GM12878 (cell line): ENCODE measurements around the gene RALGPS1. TPM values are rescaled to one million over a fixed set of nuclear protein-coding genes. Genes with fewer than 3 reads are reported as not detected.

ENCODE experiments used
- CBFB ChIP-seq: IDR thresholded peaks from 2 replicates; pipeline ENCODE4 v1.6.1; 2016; ENCODE audit warnings: antibody characterized with exemption, low read depth
- CBX3 ChIP-seq: fragments of 200-600 bp; sonication (generic); IDR thresholded peaks from 2 replicates; pipeline ENCODE4 v1.6.1; 2016; ENCODE audit warnings: low read depth, borderline replicate concordance
- CBX5 ChIP-seq: sonication (generic); IDR thresholded peaks from 2 replicates; pipeline ENCODE4 v1.6.1; 2016; ENCODE audit warnings: low read depth, moderate library complexity, mild to moderate bottlenecking, inconsistent platforms
- NFXL1 ChIP-seq: fragments of 450-650 bp; IDR thresholded peaks from 2 replicates; pipeline ENCODE4 v1.6.1; 2017; ENCODE audit warnings: antibody characterized with exemption, mild to moderate bottlenecking, borderline replicate concordance
- NR2F1 ChIP-seq: fragments of 450-650 bp; conservative IDR thresholded peaks from 2 replicates; pipeline ENCODE4 v1.6.1; 2017; ENCODE audit warnings: mild to moderate bottlenecking
- SUZ12 ChIP-seq: fragments of 200-600 bp; sonication (generic); IDR thresholded peaks from one replicate; pipeline ENCODE4 v1.6.1; 2018; ENCODE audit warnings: antibody characterized with exemption, mild to moderate bottlenecking; ENCODE audit not compliant: unreplicated experiment
- ZBTB11 ChIP-seq: fragments of 450-650 bp; formaldehyde crosslinking; IDR thresholded peaks from 2 replicates; pipeline ENCODE4 v1.5.0; 2022; ENCODE audit warnings: mild to moderate bottlenecking, missing genetic modification characterization
- polyA plus RNA-seq, 11 experiments: library from polyadenylated mRNA; depleted of rRNA in 4 of 11; unstranded in 6 of 11; stranded (reverse) in 5 of 11; fragments of >200 nt; fragmentation: Nextera tagmentation in 4 of 11; fragmentation: Illumina TruSeq in 1 of 11; extraction: Ambion mirVana in 4 of 11; extraction: Trizol in 1 of 11; gene quantifications; 1 replicate in 1 of 11; 2 replicates in 10 of 11; pipeline versions ENCODE4 v1.2.1 to v1.2.3, GENCODE V29; 2011 to 2016; ENCODE audit warnings: inconsistent platforms in 2 of 11, missing spikeins in 2 of 11, low read depth in 1 of 11
- total RNA-seq, 4 experiments: library from RNA; depleted of rRNA in 3 of 4; stranded (reverse); fragments of >200 nt in 3 of 4; fragmentation: Illumina TruSeq in 1 of 4; extraction: Trizol in 1 of 4; gene quantifications; 2 replicates each; pipeline versions ENCODE4 v1.2.1 to v1.2.3, GENCODE V29; 2013 to 2021
- TF ChIP-seq, protein P1 (sequence below): fragments of 450-650 bp; formaldehyde crosslinking; IDR thresholded peaks from 2 replicates; pipeline ENCODE4 v1.4.0; 2022; ENCODE audit warnings: mild to moderate bottlenecking, moderate library complexity
- TF ChIP-seq, protein P2 (sequence below): fragments of 450-650 bp; IDR thresholded peaks from 2 replicates; pipeline ENCODE4 v1.6.1; 2017; ENCODE audit warnings: borderline replicate concordance

The RALGPS1 gene
- total and polyA plus RNA-seq, 10 of the 15 experiments (the other 5 are each of a cell fraction or from before 2014, with no cell fraction given), result 0.13 to 5.6 (median 2.7) TPM

DNA sequence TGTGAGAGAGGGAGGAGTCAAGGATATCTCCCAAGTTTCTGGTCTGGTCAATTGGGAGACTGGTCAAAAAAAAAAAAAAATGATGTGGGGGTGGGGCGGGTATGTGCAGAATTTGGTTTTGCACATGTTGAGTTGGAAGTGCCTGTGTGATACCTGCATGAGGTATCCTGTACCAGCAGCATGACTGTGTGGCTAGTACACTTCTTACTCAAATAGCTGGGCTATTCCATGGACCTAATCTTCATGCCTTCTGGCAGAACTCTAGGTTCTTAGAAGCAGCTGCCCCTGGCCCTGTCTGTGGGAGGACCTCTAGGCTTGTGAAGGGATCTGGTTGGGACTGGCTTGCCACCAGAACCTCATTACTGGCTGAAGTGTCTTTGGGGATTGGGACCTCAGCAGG is 93.5 kb downstream of the RALGPS1 start (continued):
- TF ChIP-seq ZBTB11 (no peak), NR2F1 (no peak), SUZ12 (no peak), NFXL1 (no peak), CBX3 (no peak), CBX5 (no peak), CBFB (0 out of 2 replicates have a peak, but pooled peaks have one; percentile 11)
- TF ChIP-seq, protein P1, sequence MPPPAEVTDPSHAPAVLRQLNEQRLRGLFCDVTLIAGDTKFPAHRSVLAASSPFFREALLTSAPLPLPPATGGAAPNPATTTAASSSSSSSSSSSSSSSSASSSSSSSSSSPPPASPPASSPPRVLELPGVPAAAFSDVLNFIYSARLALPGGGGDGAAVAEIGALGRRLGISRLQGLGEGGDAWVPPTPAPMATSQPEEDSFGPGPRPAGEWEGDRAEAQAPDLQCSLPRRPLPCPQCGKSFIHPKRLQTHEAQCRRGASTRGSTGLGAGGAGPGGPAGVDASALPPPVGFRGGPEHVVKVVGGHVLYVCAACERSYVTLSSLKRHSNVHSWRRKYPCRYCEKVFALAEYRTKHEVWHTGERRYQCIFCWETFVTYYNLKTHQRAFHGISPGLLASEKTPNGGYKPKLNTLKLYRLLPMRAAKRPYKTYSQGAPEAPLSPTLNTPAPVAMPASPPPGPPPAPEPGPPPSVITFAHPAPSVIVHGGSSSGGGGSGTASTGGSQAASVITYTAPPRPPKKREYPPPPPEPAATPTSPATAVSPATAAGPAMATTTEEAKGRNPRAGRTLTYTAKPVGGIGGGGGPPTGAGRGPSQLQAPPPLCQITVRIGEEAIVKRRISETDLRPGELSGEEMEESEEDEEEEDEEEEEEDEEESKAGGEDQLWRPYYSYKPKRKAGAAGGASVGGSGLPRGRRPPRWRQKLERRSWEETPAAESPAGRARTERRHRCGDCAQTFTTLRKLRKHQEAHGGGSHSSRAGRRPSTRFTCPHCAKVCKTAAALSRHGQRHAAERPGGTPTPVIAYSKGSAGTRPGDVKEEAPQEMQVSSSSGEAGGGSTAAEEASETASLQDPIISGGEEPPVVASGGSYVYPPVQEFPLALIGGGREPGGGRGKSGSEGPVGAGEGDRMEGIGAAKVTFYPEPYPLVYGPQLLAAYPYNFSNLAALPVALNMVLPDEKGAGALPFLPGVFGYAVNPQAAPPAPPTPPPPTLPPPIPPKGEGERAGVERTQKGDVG (CRISPR knock-in tag), result no peak
- TF ChIP-seq, protein P2, sequence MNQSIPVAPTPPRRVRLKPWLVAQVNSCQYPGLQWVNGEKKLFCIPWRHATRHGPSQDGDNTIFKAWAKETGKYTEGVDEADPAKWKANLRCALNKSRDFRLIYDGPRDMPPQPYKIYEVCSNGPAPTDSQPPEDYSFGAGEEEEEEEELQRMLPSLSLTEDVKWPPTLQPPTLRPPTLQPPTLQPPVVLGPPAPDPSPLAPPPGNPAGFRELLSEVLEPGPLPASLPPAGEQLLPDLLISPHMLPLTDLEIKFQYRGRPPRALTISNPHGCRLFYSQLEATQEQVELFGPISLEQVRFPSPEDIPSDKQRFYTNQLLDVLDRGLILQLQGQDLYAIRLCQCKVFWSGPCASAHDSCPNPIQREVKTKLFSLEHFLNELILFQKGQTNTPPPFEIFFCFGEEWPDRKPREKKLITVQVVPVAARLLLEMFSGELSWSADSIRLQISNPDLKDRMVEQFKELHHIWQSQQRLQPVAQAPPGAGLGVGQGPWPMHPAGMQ, result no peak
- TF ChIP-seq, all 136 proteins: peak for 9
